22Rv1 (cell line): ENCODE measurements around the gene OR2V2.

Experiments used
- H3K27ac ChIP-seq: fragments of 450-650 bp; 2 replicates; pipeline ENCODE4 v1.5.1; 2017
- ZFX ChIP-seq: fragments of 450-650 bp; IDR thresholded peaks from 2 replicates; pipeline ENCODE4 v1.6.1; 2017; ENCODE audit warnings: antibody characterized with exemption, borderline replicate concordance
- TF ChIP-seq, protein P1 (sequence below): fragments of 450-650 bp; IDR thresholded peaks from 2 replicates; pipeline ENCODE4 v1.5.1; 2017; ENCODE audit warnings: mild to moderate bottlenecking

OR2V2 gene

DNA sequence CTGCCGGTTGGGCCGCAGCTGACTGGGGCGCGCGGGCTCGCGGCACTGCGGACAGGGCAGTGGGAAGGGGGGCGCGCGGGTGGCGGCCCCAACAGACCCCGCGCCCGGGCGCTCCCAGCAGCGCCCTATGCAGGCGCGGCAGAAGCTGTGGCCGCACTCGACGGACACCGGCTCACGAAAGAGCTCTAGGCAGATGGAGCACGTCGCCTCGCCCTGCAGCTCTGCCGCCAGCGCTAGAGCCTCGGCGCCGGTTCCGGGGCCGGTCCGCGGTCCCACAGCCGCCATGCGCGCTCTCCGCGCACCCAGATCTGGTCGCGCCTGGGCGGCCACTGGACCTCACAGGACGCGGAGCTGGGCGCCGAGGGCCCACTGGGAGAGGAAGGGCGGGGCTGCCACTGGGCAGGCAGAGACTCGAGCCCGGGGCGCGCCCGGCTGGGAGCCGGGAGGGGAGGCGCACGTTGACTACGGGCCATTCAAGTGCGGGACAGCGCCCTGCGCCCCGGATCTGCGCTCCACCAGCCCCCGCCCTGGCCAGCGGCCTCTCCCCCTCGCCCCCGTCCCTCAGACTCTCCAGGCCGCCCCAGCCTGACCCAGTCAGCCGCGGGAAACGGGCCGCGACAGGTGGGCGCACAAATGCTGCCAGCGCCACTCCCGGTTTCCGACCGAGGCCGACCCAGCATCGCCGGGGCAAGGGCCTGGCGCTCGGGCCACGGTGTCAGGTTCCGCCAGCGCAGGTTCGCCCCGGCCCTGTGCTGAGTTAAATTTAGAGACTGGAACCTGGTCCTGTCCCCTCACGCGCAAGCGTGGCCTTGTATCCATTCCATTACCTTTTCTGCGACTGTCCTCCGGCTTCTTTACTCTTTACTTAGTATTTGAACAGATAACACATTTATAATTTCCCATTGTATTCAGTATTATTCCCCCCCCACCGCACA lies 57.7 kb downstream of the OR2V2 start, which contains the start of gene TRIM7:
Gene TRIM7, minus strand, starts transcription at position 371 of the 935 bp plus-strand sequence. Its CDS starts 86 bp downstream, at position 285.
- H3K27ac ChIP-seq = peak within 1 kb of the TSS; percentile 95
- TF ChIP-seq, protein P1, sequence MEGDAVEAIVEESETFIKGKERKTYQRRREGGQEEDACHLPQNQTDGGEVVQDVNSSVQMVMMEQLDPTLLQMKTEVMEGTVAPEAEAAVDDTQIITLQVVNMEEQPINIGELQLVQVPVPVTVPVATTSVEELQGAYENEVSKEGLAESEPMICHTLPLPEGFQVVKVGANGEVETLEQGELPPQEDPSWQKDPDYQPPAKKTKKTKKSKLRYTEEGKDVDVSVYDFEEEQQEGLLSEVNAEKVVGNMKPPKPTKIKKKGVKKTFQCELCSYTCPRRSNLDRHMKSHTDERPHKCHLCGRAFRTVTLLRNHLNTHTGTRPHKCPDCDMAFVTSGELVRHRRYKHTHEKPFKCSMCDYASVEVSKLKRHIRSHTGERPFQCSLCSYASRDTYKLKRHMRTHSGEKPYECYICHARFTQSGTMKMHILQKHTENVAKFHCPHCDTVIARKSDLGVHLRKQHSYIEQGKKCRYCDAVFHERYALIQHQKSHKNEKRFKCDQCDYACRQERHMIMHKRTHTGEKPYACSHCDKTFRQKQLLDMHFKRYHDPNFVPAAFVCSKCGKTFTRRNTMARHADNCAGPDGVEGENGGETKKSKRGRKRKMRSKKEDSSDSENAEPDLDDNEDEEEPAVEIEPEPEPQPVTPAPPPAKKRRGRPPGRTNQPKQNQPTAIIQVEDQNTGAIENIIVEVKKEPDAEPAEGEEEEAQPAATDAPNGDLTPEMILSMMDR = no peak
- TF ChIP-seq ZFX = no peak

DNA sequence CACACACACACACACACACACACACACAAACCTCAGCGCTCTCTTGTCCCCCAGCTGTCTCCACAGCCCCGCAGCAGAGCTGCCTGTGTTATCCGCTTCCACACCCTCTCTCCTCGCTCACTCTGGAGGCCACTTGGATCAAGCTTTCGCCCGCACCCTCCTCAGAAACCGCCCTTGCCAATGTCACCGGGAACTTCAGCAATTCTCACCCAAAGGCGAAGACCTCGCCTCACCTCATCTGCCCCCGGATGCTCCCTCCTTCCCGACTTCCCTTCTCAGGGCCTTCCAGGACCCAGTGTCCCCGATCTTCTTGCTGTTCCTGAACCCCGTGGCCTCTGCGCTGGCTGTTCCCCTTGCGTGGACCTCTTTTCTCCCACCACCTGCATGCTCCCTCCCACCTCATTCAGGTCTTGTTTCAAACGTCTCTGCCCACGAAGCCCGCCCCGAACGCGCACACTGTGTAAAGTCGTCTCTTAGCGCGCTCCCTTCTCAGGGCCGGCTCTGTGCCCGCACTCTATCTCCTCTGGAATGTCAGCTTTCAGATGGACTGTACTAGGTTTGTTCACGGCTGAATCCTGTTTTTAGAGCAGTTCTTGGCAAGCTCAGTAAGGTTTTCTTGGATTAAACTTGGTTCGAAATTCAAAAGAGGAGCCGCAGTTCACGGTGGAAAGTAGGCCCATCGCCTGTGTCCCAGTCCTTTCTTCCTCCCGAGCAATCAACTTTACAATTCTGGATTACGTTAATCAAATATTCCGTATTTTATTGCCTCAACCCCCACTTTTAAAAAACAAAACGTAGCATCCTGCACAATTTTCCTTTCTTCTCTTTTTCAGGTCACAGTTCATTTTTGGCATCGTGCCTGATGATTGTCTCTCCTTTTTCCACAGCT lies 58.6 kb downstream of the OR2V2 start:
- peak overlapping the region; percentile 95 for H3K27ac ChIP-seq
- TF ChIP-seq ZFX = no peak
- TF ChIP-seq, protein P1 = no peak

DNA sequence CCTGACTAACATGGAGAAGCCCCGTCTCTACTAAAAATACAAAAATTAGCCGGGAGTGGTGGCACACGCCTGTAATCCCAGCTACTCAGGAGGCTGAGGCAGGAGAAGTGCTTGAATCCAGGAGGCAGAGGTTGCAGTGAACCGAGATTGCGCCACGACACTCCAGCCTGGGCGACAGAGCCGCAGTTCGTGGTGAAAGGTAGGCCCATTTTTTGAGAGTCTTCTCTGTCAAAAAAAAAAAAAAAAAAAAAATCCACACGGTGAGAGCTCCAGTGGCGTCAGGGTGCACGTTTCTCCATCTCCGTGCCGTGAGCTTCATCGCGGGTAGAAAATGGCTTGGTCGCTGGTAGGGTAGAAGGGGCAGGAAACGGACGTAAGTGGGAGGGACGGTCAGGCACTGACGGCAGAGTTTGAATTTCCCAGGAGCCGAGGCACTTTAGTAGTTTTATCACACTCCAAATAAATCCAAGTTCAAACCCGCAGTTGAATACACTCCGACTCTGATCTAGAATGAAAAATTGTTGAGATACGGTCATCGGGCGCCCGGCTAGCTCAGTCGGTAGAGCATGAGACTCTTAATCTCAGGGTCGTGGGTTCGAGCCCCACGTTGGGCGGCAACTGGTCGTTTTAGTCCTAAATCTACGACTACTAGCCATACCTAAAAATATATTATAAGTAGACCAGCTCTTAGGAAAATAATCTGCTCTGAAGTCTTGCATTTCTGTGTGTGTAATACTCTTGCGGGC lies 60.0 kb downstream of the OR2V2 start:
- TF ChIP-seq, protein P1 = no peak
- TF ChIP-seq ZFX = no peak
- H3K27ac ChIP-seq = peak overlapping the region; percentile 95

DNA sequence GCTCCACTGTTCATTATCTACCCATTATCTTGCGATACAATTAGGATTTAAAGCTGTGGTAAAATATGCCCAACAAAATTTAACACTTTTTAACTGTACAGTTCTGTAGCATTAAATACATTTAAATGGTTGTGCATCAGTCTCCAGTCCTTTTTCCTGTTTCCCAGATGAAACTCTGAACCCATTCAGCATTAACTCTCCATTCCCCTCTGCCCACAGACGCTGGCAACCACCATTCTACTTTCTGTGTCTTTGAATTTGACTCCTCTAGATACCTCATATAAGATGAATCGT lies 60.5 kb downstream of the OR2V2 start:
- TF ChIP-seq, protein P1 = no peak
- TF ChIP-seq ZFX = no peak
- H3K27ac ChIP-seq = peak overlapping the region; percentile 95
